ENCODE data around the gene ELF4. TPM values are rescaled to one million over a fixed set of nuclear protein-coding genes. Genes with fewer than 3 reads are reported as not detected.

ELF4 gene
- total and polyA plus RNA-seq, 10 of the 15 experiments (the other 5 are each of a cell fraction or from before 2014, with no cell fraction given) = 4.0 to 36.7 (median 22.6) TPM

GRCh38 chrX:130079824-130080406 is 30.4 kb downstream of the ELF4 start (continued):
- TF ChIP-seq, protein P1, sequence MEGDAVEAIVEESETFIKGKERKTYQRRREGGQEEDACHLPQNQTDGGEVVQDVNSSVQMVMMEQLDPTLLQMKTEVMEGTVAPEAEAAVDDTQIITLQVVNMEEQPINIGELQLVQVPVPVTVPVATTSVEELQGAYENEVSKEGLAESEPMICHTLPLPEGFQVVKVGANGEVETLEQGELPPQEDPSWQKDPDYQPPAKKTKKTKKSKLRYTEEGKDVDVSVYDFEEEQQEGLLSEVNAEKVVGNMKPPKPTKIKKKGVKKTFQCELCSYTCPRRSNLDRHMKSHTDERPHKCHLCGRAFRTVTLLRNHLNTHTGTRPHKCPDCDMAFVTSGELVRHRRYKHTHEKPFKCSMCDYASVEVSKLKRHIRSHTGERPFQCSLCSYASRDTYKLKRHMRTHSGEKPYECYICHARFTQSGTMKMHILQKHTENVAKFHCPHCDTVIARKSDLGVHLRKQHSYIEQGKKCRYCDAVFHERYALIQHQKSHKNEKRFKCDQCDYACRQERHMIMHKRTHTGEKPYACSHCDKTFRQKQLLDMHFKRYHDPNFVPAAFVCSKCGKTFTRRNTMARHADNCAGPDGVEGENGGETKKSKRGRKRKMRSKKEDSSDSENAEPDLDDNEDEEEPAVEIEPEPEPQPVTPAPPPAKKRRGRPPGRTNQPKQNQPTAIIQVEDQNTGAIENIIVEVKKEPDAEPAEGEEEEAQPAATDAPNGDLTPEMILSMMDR (IDR thresholded peaks at IDR 0.05 in 2 of 3, conservative IDR thresholded peaks at IDR 0.05 in 1 of 3; ENCODE audit: control insufficient read depth in 2 of 3, extremely low read depth in 1 of 3, insufficient read depth in 1 of 3, low read depth in 3 of 3, low read length in 3 of 3) = peak; percentile 76 to 85 (median 77)
- TF ChIP-seq, protein P2, sequence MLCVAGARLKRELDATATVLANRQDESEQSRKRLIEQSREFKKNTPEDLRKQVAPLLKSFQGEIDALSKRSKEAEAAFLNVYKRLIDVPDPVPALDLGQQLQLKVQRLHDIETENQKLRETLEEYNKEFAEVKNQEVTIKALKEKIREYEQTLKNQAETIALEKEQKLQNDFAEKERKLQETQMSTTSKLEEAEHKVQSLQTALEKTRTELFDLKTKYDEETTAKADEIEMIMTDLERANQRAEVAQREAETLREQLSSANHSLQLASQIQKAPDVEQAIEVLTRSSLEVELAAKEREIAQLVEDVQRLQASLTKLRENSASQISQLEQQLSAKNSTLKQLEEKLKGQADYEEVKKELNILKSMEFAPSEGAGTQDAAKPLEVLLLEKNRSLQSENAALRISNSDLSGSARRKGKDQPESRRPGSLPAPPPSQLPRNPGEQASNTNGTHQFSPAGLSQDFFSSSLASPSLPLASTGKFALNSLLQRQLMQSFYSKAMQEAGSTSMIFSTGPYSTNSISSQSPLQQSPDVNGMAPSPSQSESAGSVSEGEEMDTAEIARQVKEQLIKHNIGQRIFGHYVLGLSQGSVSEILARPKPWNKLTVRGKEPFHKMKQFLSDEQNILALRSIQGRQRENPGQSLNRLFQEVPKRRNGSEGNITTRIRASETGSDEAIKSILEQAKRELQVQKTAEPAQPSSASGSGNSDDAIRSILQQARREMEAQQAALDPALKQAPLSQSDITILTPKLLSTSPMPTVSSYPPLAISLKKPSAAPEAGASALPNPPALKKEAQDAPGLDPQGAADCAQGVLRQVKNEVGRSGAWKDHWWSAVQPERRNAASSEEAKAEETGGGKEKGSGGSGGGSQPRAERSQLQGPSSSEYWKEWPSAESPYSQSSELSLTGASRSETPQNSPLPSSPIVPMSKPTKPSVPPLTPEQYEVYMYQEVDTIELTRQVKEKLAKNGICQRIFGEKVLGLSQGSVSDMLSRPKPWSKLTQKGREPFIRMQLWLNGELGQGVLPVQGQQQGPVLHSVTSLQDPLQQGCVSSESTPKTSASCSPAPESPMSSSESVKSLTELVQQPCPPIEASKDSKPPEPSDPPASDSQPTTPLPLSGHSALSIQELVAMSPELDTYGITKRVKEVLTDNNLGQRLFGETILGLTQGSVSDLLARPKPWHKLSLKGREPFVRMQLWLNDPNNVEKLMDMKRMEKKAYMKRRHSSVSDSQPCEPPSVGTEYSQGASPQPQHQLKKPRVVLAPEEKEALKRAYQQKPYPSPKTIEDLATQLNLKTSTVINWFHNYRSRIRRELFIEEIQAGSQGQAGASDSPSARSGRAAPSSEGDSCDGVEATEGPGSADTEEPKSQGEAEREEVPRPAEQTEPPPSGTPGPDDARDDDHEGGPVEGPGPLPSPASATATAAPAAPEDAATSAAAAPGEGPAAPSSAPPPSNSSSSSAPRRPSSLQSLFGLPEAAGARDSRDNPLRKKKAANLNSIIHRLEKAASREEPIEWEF (IDR thresholded peaks at IDR 0.05; ENCODE audit: insufficient replicate concordance, low read depth, low read length) = no peak
- TF ChIP-seq SIX5 (IDR thresholded peaks at IDR 0.05; ENCODE audit: low read depth, low read length, severe bottlenecking) (no peak), JUND (IDR thresholded peaks at IDR 0.05; ENCODE audit: low read depth, low read length) (no peak), SRF (IDR thresholded peaks at IDR 0.05; ENCODE audit: low read depth in 2 of 2, low read length in 2 of 2) (no peak), STAT1 (conservative IDR thresholded peaks at IDR 0.05) (no peak), HDAC2 (IDR thresholded peaks at IDR 0.05) (no peak), ATF7 (IDR thresholded peaks at IDR 0.05; ENCODE audit: low read depth) (no peak), EGR1 (IDR thresholded peaks at IDR 0.05; ENCODE audit: borderline replicate concordance in 1 of 2, low read depth in 2 of 2, low read length in 2 of 2) (no peak), STAT3 (IDR thresholded peaks at IDR 0.05; ENCODE audit: low read depth, low read length) (no peak), SMC3 (IDR thresholded peaks at IDR 0.05; ENCODE audit: borderline replicate concordance, low read length) (peak; percentile 79), ZSCAN29 (IDR thresholded peaks at IDR 0.05) (no peak), MTA2 (IDR thresholded peaks at IDR 0.05; ENCODE audit: low read depth) (no peak), MYB (IDR thresholded peaks at IDR 0.05; ENCODE audit: borderline replicate concordance, low read depth, low read length) (no peak), SREBF1 (IDR thresholded peaks at IDR 0.05; ENCODE audit: low read length) (no peak), RAD21 (IDR thresholded peaks at IDR 0.05; ENCODE audit: insufficient read depth, low read depth, low read length) (peak; percentile 91), SPI1 (IDR thresholded peaks at IDR 0.05; ENCODE audit: borderline replicate concordance, insufficient read depth, low read depth, low read length) (no peak), RB1 (IDR thresholded peaks at IDR 0.05; ENCODE audit: borderline replicate concordance) (no peak)
- TF ChIP-seq, protein P3, sequence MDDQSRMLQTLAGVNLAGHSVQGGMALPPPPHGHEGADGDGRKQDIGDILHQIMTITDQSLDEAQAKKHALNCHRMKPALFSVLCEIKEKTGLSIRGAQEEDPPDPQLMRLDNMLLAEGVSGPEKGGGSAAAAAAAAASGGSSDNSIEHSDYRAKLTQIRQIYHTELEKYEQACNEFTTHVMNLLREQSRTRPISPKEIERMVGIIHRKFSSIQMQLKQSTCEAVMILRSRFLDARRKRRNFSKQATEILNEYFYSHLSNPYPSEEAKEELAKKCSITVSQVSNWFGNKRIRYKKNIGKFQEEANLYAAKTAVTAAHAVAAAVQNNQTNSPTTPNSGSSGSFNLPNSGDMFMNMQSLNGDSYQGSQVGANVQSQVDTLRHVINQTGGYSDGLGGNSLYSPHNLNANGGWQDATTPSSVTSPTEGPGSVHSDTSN (IDR thresholded peaks at IDR 0.05; ENCODE audit: insufficient replicate concordance, low read depth, low read length) = no peak

All from GM12878 (cell line).